ENCODE data around the gene ALX3. TPM values are rescaled to one million over a fixed set of nuclear protein-coding genes. Genes with fewer than 3 reads are reported as not detected.

The ALX3 gene
- polyA plus RNA-seq, 3 donors = not detected

GRCh38 chr1:110038271-110038670 lies 32.2 kb downstream of the ALX3 start:
- no peak overlapping the region for H3K4me3 Mint-ChIP-seq
- no peak overlapping the region for H3K4me3 ChIP-seq (replicated peaks in 1 of 3; ENCODE audit: low read depth in 2 of 3, low read length in 3 of 3)
- peaks cover 53 to 57% of the 10 kb centered on the region in 2 donors for H3K36me3 Mint-ChIP-seq

GRCh38 chr1:110035236-110035752 lies 35.2 kb downstream of the ALX3 start:
- H3K27me3 Mint-ChIP-seq (ENCODE audit: low read depth in 3 of 3) = peaks cover 0 to 1% (median 0%) of the 10 kb centered on the region in 3 donors
- peak overlapping the region; percentile 67 to 94 (median 83) for H3K4me3 ChIP-seq (replicated peaks in 1 of 3; ENCODE audit: low read depth in 2 of 3, low read length in 3 of 3)
- TF ChIP-seq CTCF (IDR thresholded peaks at IDR 0.05) = no peak
- H3K4me1 Mint-ChIP-seq = peaks cover 36% of the 10 kb centered on the region
- peak overlapping the region in 6 of 7 donors; percentile 72 to 83 (median 78) for H3K27ac Mint-ChIP-seq
- H2AFZ ChIP-seq (ENCODE audit: insufficient read depth, low read depth, low read length, poor library complexity, severe bottlenecking) = peak overlapping the region; percentile 96
- H4K20me1 ChIP-seq (ENCODE audit: insufficient read depth, low read length) = no peaks in the 10 kb centered on the region
- H3K36me3 Mint-ChIP-seq = peaks cover 24 to 27% of the 10 kb centered on the region in 2 donors
- DNase-seq = no peak
- H3K9me3 ChIP-seq (replicated peaks in 1 of 2; ENCODE audit: control insufficient read depth in 1 of 2, insufficient read depth in 1 of 2, low read length in 2 of 2) = no peaks in the 10 kb centered on the region
- peaks cover 23 to 30% of the 10 kb centered on the region in 2 donors for H3K36me3 ChIP-seq (replicated peaks in 1 of 2; ENCODE audit: control insufficient read depth in 1 of 2, insufficient read depth in 2 of 2, low read length in 2 of 2)
- peak overlapping the region; percentile 88 for H3K4me2 ChIP-seq (replicated peaks; ENCODE audit: extremely low read depth, low read length, poor library complexity, severe bottlenecking)
- H3K9ac ChIP-seq (ENCODE audit: insufficient read depth, low read length, poor library complexity, severe bottlenecking) = peak overlapping the region; percentile 98
- 0% methylated on average over 13 of the region's 16 CpGs for WGBS (ENCODE audit: insufficient coverage)
- H3K27me3 ChIP-seq (ENCODE audit: control insufficient read depth in 2 of 2, insufficient read depth in 2 of 2, low read length in 2 of 2) = no peaks in the 10 kb centered on the region
- peaks cover 16 to 33% of the 10 kb centered on the region in 2 donors for H3K4me1 ChIP-seq (ENCODE audit: control insufficient read depth in 1 of 2, insufficient read depth in 2 of 2, low read length in 2 of 2)
- H3K79me2 ChIP-seq (ENCODE audit: insufficient read depth, low read length) = peaks cover 33% of the 10 kb centered on the region
- H3K27ac ChIP-seq (ENCODE audit: low read depth in 1 of 2, low read length in 2 of 2) = peak overlapping the region; percentile 57 to 88
- intact Hi-C loops (cut with micrococcal nuclease) = loop anchor here in 1 of 2 donors (10.0 kb wide), 2 partner anchors 370 to 610 kb away; partner anchors contain the start of genes LAMTOR5 and PSMA5
- peak overlapping the region; percentile 88 to 94 for H3K4me3 Mint-ChIP-seq
- no peaks in the 10 kb centered on the region for H3K9me3 Mint-ChIP-seq

More at GRCh38 chr1:110038271-110038670, 32.2 kb downstream of the ALX3 start:
- H3K79me2 ChIP-seq (ENCODE audit: insufficient read depth, low read length) = peaks cover 33% of the 10 kb centered on the region
- Mint-ChIP-seq H3K4me1 (peaks cover 24% of the 10 kb centered on the region), H3K27ac (no peak overlapping the region), H3K27me3 (ENCODE audit: low read depth in 3 of 3) (no peaks in the 10 kb centered on the region), H3K9me3 (no peaks in the 10 kb centered on the region)
- H2AFZ ChIP-seq (ENCODE audit: insufficient read depth, low read depth, low read length, poor library complexity, severe bottlenecking) = no peak overlapping the region
- peaks cover 53 to 60% of the 10 kb centered on the region in 2 donors for H3K36me3 ChIP-seq (replicated peaks in 1 of 2; ENCODE audit: control insufficient read depth in 1 of 2, insufficient read depth in 2 of 2, low read length in 2 of 2)
- H3K27me3 ChIP-seq (ENCODE audit: control insufficient read depth in 2 of 2, insufficient read depth in 2 of 2, low read length in 2 of 2) = no peaks in the 10 kb centered on the region
- H3K27ac ChIP-seq (ENCODE audit: low read depth in 1 of 2, low read length in 2 of 2) = no peak overlapping the region
- H3K4me2 ChIP-seq (replicated peaks; ENCODE audit: extremely low read depth, low read length, poor library complexity, severe bottlenecking) = no peak overlapping the region
- intact Hi-C loops (cut with micrococcal nuclease) = loop anchor here in 1 of 2 donors (10.0 kb wide), 2 partner anchors 367 to 613 kb away; partner anchors contain the start of genes LAMTOR5 and PSMA5
- no peak for DNase-seq
- no peak overlapping the region for H3K9ac ChIP-seq (ENCODE audit: insufficient read depth, low read length, poor library complexity, severe bottlenecking)
- no peaks in the 10 kb centered on the region for H3K9me3 ChIP-seq (replicated peaks in 1 of 2; ENCODE audit: control insufficient read depth in 1 of 2, insufficient read depth in 1 of 2, low read length in 2 of 2)
- H3K4me1 ChIP-seq (ENCODE audit: control insufficient read depth in 1 of 2, insufficient read depth in 2 of 2, low read length in 2 of 2) = peaks cover 16 to 22% of the 10 kb centered on the region in 2 donors
- H4K20me1 ChIP-seq (ENCODE audit: insufficient read depth, low read length) = no peaks in the 10 kb centered on the region
- TF ChIP-seq CTCF (IDR thresholded peaks at IDR 0.05) = no peak
- 97% methylated on average over 5 of the region's 5 CpGs for WGBS (ENCODE audit: insufficient coverage)
